ENCODE data around the gene RFFL.

- TF ChIP-seq, protein P1, sequence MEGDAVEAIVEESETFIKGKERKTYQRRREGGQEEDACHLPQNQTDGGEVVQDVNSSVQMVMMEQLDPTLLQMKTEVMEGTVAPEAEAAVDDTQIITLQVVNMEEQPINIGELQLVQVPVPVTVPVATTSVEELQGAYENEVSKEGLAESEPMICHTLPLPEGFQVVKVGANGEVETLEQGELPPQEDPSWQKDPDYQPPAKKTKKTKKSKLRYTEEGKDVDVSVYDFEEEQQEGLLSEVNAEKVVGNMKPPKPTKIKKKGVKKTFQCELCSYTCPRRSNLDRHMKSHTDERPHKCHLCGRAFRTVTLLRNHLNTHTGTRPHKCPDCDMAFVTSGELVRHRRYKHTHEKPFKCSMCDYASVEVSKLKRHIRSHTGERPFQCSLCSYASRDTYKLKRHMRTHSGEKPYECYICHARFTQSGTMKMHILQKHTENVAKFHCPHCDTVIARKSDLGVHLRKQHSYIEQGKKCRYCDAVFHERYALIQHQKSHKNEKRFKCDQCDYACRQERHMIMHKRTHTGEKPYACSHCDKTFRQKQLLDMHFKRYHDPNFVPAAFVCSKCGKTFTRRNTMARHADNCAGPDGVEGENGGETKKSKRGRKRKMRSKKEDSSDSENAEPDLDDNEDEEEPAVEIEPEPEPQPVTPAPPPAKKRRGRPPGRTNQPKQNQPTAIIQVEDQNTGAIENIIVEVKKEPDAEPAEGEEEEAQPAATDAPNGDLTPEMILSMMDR (IDR thresholded peaks at IDR 0.05), result no peak
- TF ChIP-seq POLR2A (IDR thresholded peaks at IDR 0.05) (no peak), POLR2AphosphoS5 (IDR thresholded peaks at IDR 0.05) (no peak)
Observed at GRCh38 chr17:35001549-35001948, 62.0 kb downstream of the RFFL start.
